OCI-LY7 (cell line): ENCODE data around the gene RAB8B. TPM values are rescaled to one million over a fixed set of nuclear protein-coding genes. Genes with fewer than 3 reads are reported as not detected.

Source experiments
- BruUV-seq: library from RNA; stranded (reverse); fragments of 400-500 nt; replicated peaks from 2 replicates; lab custom pipeline; 2021; lab: Mats Ljungman, UMichigan
- CTCF ChIA-PET: fragments of 300-600 bp; sonication (Branson Sonifier 250); formaldehyde crosslinking; loops from one replicate; lab custom pipeline; 2022; ENCODE audit warnings: antibody characterized with exemption; ENCODE audit not compliant: unreplicated experiment; lab: Charles Lee
- POLR2A ChIA-PET: fragments of 300-600 bp; sonication (Branson Sonifier 250); formaldehyde crosslinking; loops from one replicate; lab custom pipeline; 2022; ENCODE audit warnings: antibody characterized with exemption; lab: Charles Lee
- DNase-seq: peaks from one replicate; pipeline ENCODE4 v3.0.0-alpha.2; 2015; ENCODE audit warnings: low spot score
- H2AFZ ChIP-seq: fragments of 200-600 bp; sonication (generic), shearing (Covaris generic); 2 replicates; pipeline ENCODE4 v1.6.1; 2014; ENCODE audit warnings: mild to moderate bottlenecking, antibody characterized with exemption, low read length, moderate library complexity
- H3K27ac ChIP-seq: fragments of 200-600 bp; sonication (generic); 2 replicates; pipeline ENCODE4 v1.5.1; 2014; ENCODE audit warnings: mixed run types, low read depth, mild to moderate bottlenecking, moderate library complexity, low read length, inconsistent platforms; ENCODE audit not compliant: poor library complexity, severe bottlenecking
- H3K36me3 ChIP-seq: fragments of 200-600 bp; sonication (generic); 2 replicates; pipeline ENCODE4 v1.6.1; 2014; ENCODE audit warnings: mild to moderate bottlenecking, antibody characterized with exemption, low read length, moderate library complexity, mixed read lengths; ENCODE audit not compliant: insufficient read depth
- H3K4me1 ChIP-seq: fragments of 200-600 bp; sonication (generic); 2 replicates; pipeline ENCODE4 v1.5.1; 2014; ENCODE audit warnings: mild to moderate bottlenecking, low read length; ENCODE audit not compliant: insufficient read depth, poor library complexity, severe bottlenecking
- H3K4me2 ChIP-seq: fragments of 200-600 bp; sonication (generic); 2 replicates; pipeline ENCODE4 v1.6.1; 2014; ENCODE audit warnings: mild to moderate bottlenecking, low read length
- H3K4me3 ChIP-seq: fragments of 200-600 bp; sonication (generic); 2 replicates; pipeline ENCODE4 v1.5.1; 2014; ENCODE audit warnings: mild to moderate bottlenecking, low read depth, low read length; ENCODE audit not compliant: poor library complexity, severe bottlenecking
- H3K79me2 ChIP-seq: fragments of 200-600 bp; sonication (generic); 2 replicates; pipeline ENCODE4 v1.6.1; 2016; ENCODE audit warnings: low read depth, mild to moderate bottlenecking, low read length, moderate library complexity, mixed read lengths; ENCODE audit not compliant: insufficient read depth
- H3K9me2 ChIP-seq: fragments of 200-600 bp; sonication (generic); 2 replicates; pipeline ENCODE4 v1.6.1; 2016; ENCODE audit warnings: mild to moderate bottlenecking, low read length, mixed read lengths; ENCODE audit not compliant: insufficient read depth
- H3K9me3 ChIP-seq: fragments of 200-600 bp; sonication (generic); 2 replicates; pipeline ENCODE4 v1.6.1; 2014; ENCODE audit warnings: mild to moderate bottlenecking, mixed run types, low read length, mixed read lengths
- H4K20me1 ChIP-seq: fragments of 200-600 bp; sonication (generic); 2 replicates; pipeline ENCODE4 v1.6.1; 2014; ENCODE audit warnings: mild to moderate bottlenecking, antibody characterized with exemption, low read length, moderate library complexity, mixed read lengths; ENCODE audit not compliant: insufficient read depth
- CTCF ChIP-seq: fragments of 200-600 bp; sonication (generic); conservative IDR thresholded peaks from 2 replicates; pipeline ENCODE4 v1.5.1; 2014; ENCODE audit warnings: mild to moderate bottlenecking, antibody characterized with exemption, low read length, moderate library complexity, mixed read lengths
- EZH2phosphoT487 ChIP-seq: fragments of 200-600 bp; sonication (generic); IDR thresholded peaks from 2 replicates; pipeline ENCODE4 v1.6.1; 2018; ENCODE audit warnings: low read depth, borderline replicate concordance, mild to moderate bottlenecking, mixed run types, antibody characterized with exemption, low read length, moderate library complexity, mixed read lengths
- intact Hi-C: fragments of 100-400 bp; cut with micrococcal nuclease; formaldehyde crosslinking; loops from one replicate; pipeline ENCODE4 v1.10.0; 2022; ENCODE audit not compliant: unreplicated experiment
- total RNA-seq, 2 experiments: library from RNA; depleted of rRNA in 1 of 2; stranded (reverse); fragments of >200 nt in 1 of 2; shearing (Covaris generic) in 1 of 2; gene quantifications; 2 replicates each; pipeline ENCODE4 v1.2.3, GENCODE V29; 2014 to 2022

Gene RAB8B
- total RNA-seq, 2 experiments from 2014 or later: 4.9 to 18.6 TPM

- CTCF ChIA-PET: no interaction called here
- no peaks in the 10 kb centered on the region for H3K9me3 ChIP-seq
- H3K36me3 ChIP-seq: no peaks in the 10 kb centered on the region
- intact Hi-C loops: no loop called here
- BruUV-seq: TSS peak; percentile 42
- peaks cover 39% of the 10 kb centered on the region for H3K4me1 ChIP-seq
- H3K27ac ChIP-seq: no peak overlapping the region
- H3K4me3 ChIP-seq: peak overlapping the region; percentile 79
- peak overlapping the region; percentile 94 for H2AFZ ChIP-seq
- H3K79me2 ChIP-seq: peaks cover 37% of the 10 kb centered on the region
- DNase-seq: no peak
- H4K20me1 ChIP-seq: no peaks in the 10 kb centered on the region
- H3K4me2 ChIP-seq: peak overlapping the region; percentile 89
- POLR2A ChIA-PET: interaction anchor here (1.2 kb wide), 1 partner anchor 43 kb away, joined by 3 read pairs; no protein-coding TSS in a partner anchor
- H3K9me2 ChIP-seq: no peaks in the 10 kb centered on the region
- TF ChIP-seq CTCF (no peak), EZH2phosphoT487 (no peak)
These were observed 1.0 kb upstream of the RAB8B start for GRCh38 chr15:63188247-63188925.

GRCh38 chr15:63189941-63190768 is 749 bp downstream of the RAB8B start:
- no TSS peak for BruUV-seq
- Histone ChIP-seq H3K4me1 (peaks cover 56% of the 10 kb centered on the region), H2AFZ (peak overlapping the region; percentile 94; the same call in 1 of the 2 replicates)

More at GRCh38 chr15:63189941-63190768, 749 bp downstream of the RAB8B start:
- H3K79me2 ChIP-seq: peaks cover 54% of the 10 kb centered on the region
- peak overlapping the region; percentile 93 for H3K27ac ChIP-seq
- peak; percentile 30 for DNase-seq
- no peak for TF ChIP-seq CTCF
- TF ChIP-seq EZH2phosphoT487: no peak
- no peaks in the 10 kb centered on the region for H3K9me3 ChIP-seq
- H3K4me2 ChIP-seq: peak overlapping the region; percentile 89
- H4K20me1 ChIP-seq: no peaks in the 10 kb centered on the region
- peak overlapping the region; percentile 79 for H3K4me3 ChIP-seq
- no peaks in the 10 kb centered on the region for H3K9me2 ChIP-seq
- ChIA-PET POLR2A (interaction anchor here (0.8 to 2.5 kb wide), 5 partner anchors 28 to 89 kb away, joined by 3 to 13 read pairs (median 6); partner anchors contain the start of gene RPS27L), CTCF (no interaction called here)
- no peaks in the 10 kb centered on the region for H3K36me3 ChIP-seq
- intact Hi-C loops: loop anchor here (1.0 to 10.0 kb wide), 3 partner anchors 33 to 315 kb away; partner anchors contain the start of genes APH1B, RPS27L and USP3
